Upper lobe of right lung (tissue), 1 donor: ENCODE data around the gene SLC34A1. TPM values are rescaled to one million over a fixed set of nuclear protein-coding genes. Genes with fewer than 3 reads are reported as not detected.
"Not testable (repeated sequence)": the region's sequence is repeated elsewhere in the genome, so short reads cannot be mapped to it uniquely, and the experiment has no call there.

Experiments used
- ATAC-seq: fragments of 200-7000 bp; cut with Tn5 transposase; one replicate; pipeline ENCODE4 v1.9.1; 2020; ENCODE audit warnings: mild to moderate bottlenecking, moderate library complexity
- DNase-seq: peaks from one replicate; pipeline ENCODE4 v3.0.0-alpha.2; 2020
- H3K27ac ChIP-seq: fragments of 200-600 bp; one replicate; pipeline ENCODE4 v1.8.0; 2022
- H3K27me3 ChIP-seq: fragments of 200-600 bp; one replicate; pipeline ENCODE4 v1.8.0; 2022; ENCODE audit warnings: mild to moderate bottlenecking
- H3K36me3 ChIP-seq: fragments of 200-600 bp; one replicate; pipeline ENCODE4 v1.8.0; 2022
- H3K4me1 ChIP-seq: fragments of 200-600 bp; one replicate; pipeline ENCODE4 v1.8.0; 2022
- H3K4me3 ChIP-seq: fragments of 200-600 bp; one replicate; pipeline ENCODE4 v1.8.0; 2022; ENCODE audit warnings: mild to moderate bottlenecking
- H3K9me3 ChIP-seq: fragments of 200-600 bp; one replicate; pipeline ENCODE4 v1.8.0; 2022
- CTCF ChIP-seq: fragments of 200-600 bp; IDR thresholded peaks from one replicate; pipeline ENCODE4 v1.8.0; 2022; ENCODE audit warnings: antibody characterized with exemption
- intact Hi-C: fragments of 100-400 bp; cut with DNase I; formaldehyde crosslinking; loops from one replicate; pipeline ENCODE4 v1.11.0; 2022
- total RNA-seq: library from RNA; stranded (reverse); fragmentation: NEBNext Ultra II Directional; extraction: Animal tissue kit (Norgen Biotek cat#: 25700); gene quantifications from one replicate; pipeline ENCODE4 v1.2.1, GENCODE V29; 2021
- donor health status: DM: no; HTN: yes; CAD: no; lungs with severe emphysema.

SLC34A1 gene
- total RNA-seq, 1 donor from 2014 or later: not detected

GRCh38 chr5:177357146-177357458 is 27.1 kb upstream of the SLC34A1 start:
- Histone ChIP-seq H3K4me3 (no peak overlapping the region), H3K36me3 (no peaks in the 10 kb centered on the region), H3K27me3 (no peaks in the 10 kb centered on the region), H3K27ac (no peak overlapping the region), H3K9me3 (no peaks in the 10 kb centered on the region), H3K4me1 (peaks cover 14% of the 10 kb centered on the region)
- no peak for TF ChIP-seq CTCF
- DNase-seq (no peak), ATAC-seq (no peak)
- intact Hi-C loops: no loop called here

GRCh38 chr5:177357459-177358351 is 26.5 kb upstream of the SLC34A1 start, which contains the start of gene RGS14:
TSS of gene RGS14 (plus strand) at chr5:177357924. CDS start at chr5:177358025, 101 bp downstream.
- H3K27ac ChIP-seq: peak within 1 kb of the TSS; percentile 74
- H3K27me3 ChIP-seq: no peaks in the 10 kb centered on the region
- no peaks in the 10 kb centered on the region for H3K36me3 ChIP-seq
- intact Hi-C loops: no loop called here
- DNase-seq (no peak), ATAC-seq (peak; percentile 86)
- no peak for TF ChIP-seq CTCF
- H3K9me3 ChIP-seq: no peaks in the 10 kb centered on the region
- peak within 1 kb of the TSS; percentile 52 for H3K4me3 ChIP-seq
- peaks cover 20% of the 10 kb centered on the region for H3K4me1 ChIP-seq

GRCh38 chr5:177358370-177358819 is 25.8 kb upstream of the SLC34A1 start:
- no peaks in the 10 kb centered on the region for H3K27me3 ChIP-seq
- peak overlapping the region; percentile 74 for H3K27ac ChIP-seq
- no peaks in the 10 kb centered on the region for H3K9me3 ChIP-seq
- no peak for TF ChIP-seq CTCF
- ATAC-seq (no peak), DNase-seq (no peak)
- H3K4me3 ChIP-seq: peak overlapping the region; percentile 52
- intact Hi-C loops: no loop called here
- H3K4me1 ChIP-seq: peaks cover 26% of the 10 kb centered on the region
- no peaks in the 10 kb centered on the region for H3K36me3 ChIP-seq

GRCh38 chr5:177359451-177359851 is 24.8 kb upstream of the SLC34A1 start:
- intact Hi-C loops: no loop called here
- no peaks in the 10 kb centered on the region for H3K36me3 ChIP-seq
- H3K9me3 ChIP-seq: no peaks in the 10 kb centered on the region
- no peak overlapping the region for H3K4me3 ChIP-seq
- ATAC-seq (no peak), DNase-seq (no peak)
- peaks cover 30% of the 10 kb centered on the region for H3K4me1 ChIP-seq
- no peak overlapping the region for H3K27ac ChIP-seq
- no peak for TF ChIP-seq CTCF
- no peaks in the 10 kb centered on the region for H3K27me3 ChIP-seq

GRCh38 chr5:177359860-177360259 is 24.4 kb upstream of the SLC34A1 start:
- H3K9me3 ChIP-seq: no peaks in the 10 kb centered on the region
- H3K36me3 ChIP-seq: no peaks in the 10 kb centered on the region
- ATAC-seq: no peak
- no peak overlapping the region for H3K27ac ChIP-seq
- intact Hi-C loops: no loop called here
- no peak overlapping the region for H3K4me3 ChIP-seq
- no peak for DNase-seq
- peaks cover 30% of the 10 kb centered on the region for H3K4me1 ChIP-seq
- no peaks in the 10 kb centered on the region for H3K27me3 ChIP-seq
- TF ChIP-seq CTCF: no peak

GRCh38 chr5:177360740-177361139 is 23.5 kb upstream of the SLC34A1 start:
- H3K27me3 ChIP-seq, H3K36me3 ChIP-seq, intact Hi-C loops, H3K27ac ChIP-seq, ATAC-seq, H3K9me3 ChIP-seq, H3K4me3 ChIP-seq, DNase-seq: not testable (repeated sequence)
- peaks cover 30% of the 10 kb centered on the region for H3K4me1 ChIP-seq
